GM18909 (cell line): Measurements from ENCODE around the gene ACSL4.
A peak's percentile ranks its signal among the peaks of the same experiment; 100 is the strongest.
"Not testable (repeated sequence)": the region's sequence is repeated elsewhere in the genome, so short reads cannot be mapped to it uniquely, and the experiment has no call there.

ENCODE experiments used
- ATAC-seq: cut with Tn5 transposase; IDR thresholded peaks from one replicate; pipeline ENCODE4 v1.9.1; 2021; ENCODE audit warnings: mild to moderate bottlenecking; ENCODE audit not compliant: unreplicated experiment, poor library complexity

Gene ACSL4

DNA sequence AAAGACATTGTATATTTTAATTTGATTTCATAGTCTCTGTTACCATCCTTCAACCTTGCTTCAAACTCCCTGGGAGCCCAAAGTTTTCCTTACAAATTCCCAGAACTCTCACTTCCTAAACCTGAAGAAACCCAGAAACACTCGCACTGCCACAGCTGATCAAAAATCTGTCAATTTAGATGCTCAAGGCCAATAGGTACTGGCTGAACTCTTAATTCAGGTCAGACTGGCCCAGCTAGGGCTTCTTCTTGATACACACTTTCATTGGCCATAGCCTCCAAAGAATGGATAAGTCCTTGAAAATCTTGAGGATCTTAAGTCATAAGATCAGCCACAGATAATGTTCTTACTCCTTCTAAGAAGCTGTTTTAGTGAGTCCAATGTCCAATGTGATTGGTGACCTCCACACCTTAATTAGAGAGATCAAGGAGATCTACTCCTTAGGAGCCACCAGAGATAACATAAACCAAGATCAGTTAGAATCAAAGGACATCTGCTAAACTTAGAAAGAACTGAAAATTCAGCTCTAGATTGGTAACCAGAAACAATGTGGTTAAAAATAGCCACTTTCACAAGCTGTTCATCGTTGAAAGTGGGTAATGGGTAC is 51.5 kb downstream of the ACSL4 start:
- no peak for ATAC-seq

- no peak for ATAC-seq
These were observed 53.2 kb downstream of the ACSL4 start for GRCh38 chrX:109679820-109680219.

GRCh38 chrX:109672239-109672638 is 60.8 kb downstream of the ACSL4 start:
- ATAC-seq, result no peak

DNA sequence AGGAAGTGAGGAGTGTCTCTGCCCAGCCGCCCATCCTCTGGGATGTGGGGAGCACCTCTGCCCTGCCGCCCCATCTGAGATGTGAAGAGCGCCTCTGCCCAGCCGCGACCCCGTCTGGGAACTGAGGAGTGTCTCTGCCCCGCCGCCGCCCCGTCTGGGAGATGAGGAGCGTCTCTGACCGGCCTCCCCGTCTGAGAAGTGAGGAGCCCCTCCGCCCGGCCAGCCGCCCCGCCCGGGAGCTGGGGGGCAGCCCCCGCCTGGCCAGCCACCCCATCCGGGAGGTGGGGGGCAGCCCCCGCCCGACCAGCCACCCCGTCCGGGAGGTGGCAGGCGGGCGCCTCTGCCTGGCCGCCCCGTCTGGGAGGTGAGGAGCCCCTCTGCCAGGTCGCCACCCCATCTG is 61.9 kb downstream of the ACSL4 start:
- not testable (repeated sequence) for ATAC-seq

DNA sequence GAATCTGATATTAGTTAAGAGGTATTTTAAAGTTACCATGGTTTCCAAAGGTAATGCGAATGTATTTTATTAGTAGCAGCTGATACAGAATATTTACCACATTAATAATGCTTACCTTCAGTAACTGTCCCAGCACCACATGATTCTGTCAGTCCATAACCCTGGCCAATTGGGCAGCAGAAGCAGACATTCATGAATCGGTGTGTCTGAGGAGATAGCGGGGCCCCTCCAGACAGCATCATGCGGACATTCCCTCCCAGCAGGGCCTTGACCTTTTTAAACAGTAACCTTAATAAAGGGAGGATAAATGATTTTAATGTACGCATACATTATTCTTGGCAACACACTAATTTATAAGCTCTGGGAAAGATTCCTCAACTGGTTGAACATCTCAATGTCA is 65.1 kb downstream of the ACSL4 start:
- no peak for ATAC-seq

GRCh38 chrX:109660435-109661143 is 72.5 kb downstream of the ACSL4 start:
- ATAC-seq, result no peak

DNA sequence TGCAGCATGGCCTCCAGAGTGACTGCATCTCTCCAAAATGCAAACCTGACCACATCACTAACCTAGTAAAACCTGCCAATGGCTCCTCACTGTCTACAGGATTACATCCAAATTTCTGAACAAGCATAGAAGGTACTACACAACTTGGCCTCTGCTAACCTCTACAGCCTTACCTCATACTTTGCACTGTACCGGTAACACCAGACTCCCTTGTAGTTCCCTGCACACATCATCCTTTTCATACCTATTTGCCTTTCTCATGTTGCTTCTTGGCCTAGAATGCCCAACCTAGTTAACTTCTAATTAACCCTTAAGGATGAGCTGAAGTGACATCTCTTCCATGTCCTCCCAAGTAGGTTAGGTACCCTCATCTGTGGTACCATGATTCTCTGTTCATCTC is 74.7 kb downstream of the ACSL4 start:
- no peak for ATAC-seq

DNA sequence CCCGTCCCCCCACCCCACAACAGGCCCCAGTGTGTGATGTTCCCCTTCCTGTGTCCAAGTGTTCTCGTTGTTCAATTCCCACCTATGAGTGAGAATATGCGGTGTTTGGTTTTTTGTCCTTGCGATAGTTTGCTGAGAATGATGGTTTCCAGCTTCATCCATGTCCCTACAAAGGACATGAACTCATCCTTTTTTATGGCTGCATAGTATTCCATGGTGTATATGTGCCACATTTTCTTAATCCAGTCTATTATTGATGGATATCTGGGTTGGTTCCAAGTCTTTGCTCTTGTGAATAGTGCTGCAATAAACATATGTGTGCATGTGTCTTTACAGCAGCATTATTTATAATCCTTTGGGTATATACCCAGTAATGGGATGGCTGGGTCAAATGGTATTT is 75.7 kb downstream of the ACSL4 start:
- ATAC-seq, result not testable (repeated sequence)

GRCh38 chrX:109656774-109657173 is 76.3 kb downstream of the ACSL4 start:
- ATAC-seq, result no peak

DNA sequence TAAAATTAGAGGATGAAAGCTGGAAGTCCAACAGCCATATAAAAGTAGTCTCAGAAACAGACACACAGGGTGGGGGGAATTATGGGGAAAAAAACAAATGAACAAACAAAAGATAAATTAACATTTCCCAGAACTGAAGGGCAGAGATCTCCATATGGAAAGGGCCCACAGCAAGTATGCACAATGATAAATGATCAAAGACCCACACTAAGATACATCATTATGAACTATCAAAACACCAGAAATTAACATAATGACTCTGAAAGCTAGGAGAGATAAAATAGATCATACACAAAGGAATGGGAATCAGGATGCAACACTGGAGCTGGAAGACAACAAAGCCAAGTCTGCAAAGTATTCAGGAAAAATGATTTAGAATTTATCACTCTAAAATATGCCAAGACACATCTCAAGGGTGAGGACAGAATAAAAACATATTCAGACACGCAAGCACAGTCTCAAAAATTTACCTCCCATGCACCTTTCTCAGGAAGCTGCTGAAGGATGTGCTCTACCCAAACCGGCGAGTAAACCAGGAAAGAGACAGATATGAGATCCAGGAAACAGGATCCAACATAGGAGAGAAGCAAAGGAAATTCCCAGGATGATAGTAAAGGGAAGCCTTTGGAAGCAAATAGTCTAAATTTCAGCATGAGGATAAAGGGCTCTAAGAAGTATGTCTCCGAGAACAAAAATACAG is 77.4 kb downstream of the ACSL4 start:
- no peak for ATAC-seq

- no peak for ATAC-seq
These were observed 78.4 kb downstream of the ACSL4 start for GRCh38 chrX:109654516-109655109.

- not testable (repeated sequence) for ATAC-seq
These were observed 88.4 kb downstream of the ACSL4 start for GRCh38 chrX:109644671-109645070.

DNA sequence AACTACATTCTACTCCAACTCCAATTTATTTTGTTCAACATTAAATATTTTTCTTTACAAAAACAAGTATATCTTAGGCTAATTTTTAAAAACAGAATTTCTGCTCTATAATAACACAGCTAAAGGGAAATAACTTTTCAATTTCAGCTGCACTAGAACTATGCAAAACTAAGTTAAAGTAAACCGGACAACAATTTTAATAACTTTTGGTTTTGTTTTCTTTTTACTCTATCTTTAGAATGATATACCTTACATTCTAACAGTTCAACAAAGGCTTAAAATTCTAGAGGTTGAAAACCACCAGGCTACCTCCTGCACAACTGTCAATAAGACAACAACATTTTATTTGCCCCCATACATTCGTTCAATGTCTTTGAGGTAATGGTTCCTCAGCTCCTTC is 89.4 kb downstream of the ACSL4 start:
- no peak for ATAC-seq

- no peak for ATAC-seq
These were observed 94.9 kb downstream of the ACSL4 start for GRCh38 chrX:109638158-109638557.

- ATAC-seq, result not testable (repeated sequence)
These were observed 95.6 kb downstream of the ACSL4 start for GRCh38 chrX:109637477-109637876.

DNA sequence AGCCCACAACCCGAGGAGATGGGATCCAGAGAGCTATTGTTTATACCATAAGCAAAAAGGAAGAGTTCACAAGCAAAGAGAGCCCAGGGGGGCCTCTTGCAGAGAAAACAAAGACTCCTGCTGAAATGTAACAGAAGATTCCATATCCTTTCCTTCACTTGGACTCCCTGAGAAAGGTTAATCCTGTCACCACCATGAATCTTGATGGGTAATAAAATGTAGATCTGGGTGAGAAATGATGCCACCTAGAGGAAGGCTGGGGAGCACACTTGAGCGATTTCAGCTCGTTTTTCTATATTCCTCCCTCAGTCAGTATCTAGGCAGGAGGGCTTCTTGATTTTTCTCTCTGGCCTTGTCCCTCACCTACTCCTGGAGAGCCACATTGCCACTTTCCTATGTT is 97.9 kb downstream of the ACSL4 start:
- ATAC-seq, result peak; percentile 58

DNA sequence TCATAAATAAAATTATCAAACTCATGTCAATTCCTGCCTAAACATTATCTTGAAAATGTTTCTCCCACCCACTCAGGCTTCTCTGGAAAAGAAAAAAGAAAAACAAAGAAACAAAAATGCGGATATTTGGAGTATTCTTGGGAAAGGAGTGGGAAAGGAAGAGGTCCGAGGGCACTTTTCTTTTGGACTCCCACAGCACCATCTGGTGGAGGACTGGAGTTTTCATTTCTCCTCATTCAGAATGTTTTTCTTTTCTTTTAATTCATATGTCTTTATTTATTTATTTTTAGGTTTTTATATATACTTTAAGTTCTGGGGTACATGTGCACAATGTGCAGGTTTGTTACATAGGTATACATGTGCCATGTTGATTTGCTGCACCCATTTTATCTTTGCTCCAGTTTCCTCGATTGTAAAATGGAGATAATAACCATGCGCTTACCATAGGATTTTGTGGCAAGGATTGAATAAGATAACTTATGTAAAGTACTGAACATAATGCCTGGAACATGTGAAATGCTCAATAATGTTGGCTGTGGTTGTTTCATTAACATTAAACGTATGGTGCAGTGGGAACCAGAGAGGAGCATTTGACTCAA is 100.1 kb downstream of the ACSL4 start:
- no peak for ATAC-seq

DNA sequence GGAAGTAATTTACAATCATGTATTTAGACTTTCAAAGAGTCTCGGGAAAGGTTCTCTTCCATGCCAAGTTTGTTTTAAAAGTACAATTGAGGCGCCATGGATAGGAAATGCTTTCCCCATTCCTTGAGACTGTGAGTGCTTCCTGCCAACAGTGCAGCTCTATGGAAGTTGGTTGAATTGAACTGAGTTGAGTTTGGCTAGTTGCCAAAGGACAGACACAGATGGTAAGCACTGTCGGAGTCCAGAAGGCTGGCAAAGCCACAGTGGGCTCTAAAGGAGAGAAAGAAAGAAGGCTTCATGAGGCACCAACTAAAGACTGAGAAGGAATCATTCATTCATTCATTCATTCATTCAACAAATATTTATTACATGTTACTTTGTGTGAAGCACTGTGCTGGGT is 103.7 kb downstream of the ACSL4 start:
- no peak for ATAC-seq

GRCh38 chrX:109626637-109627036 is 106.4 kb downstream of the ACSL4 start:
- no peak for ATAC-seq

DNA sequence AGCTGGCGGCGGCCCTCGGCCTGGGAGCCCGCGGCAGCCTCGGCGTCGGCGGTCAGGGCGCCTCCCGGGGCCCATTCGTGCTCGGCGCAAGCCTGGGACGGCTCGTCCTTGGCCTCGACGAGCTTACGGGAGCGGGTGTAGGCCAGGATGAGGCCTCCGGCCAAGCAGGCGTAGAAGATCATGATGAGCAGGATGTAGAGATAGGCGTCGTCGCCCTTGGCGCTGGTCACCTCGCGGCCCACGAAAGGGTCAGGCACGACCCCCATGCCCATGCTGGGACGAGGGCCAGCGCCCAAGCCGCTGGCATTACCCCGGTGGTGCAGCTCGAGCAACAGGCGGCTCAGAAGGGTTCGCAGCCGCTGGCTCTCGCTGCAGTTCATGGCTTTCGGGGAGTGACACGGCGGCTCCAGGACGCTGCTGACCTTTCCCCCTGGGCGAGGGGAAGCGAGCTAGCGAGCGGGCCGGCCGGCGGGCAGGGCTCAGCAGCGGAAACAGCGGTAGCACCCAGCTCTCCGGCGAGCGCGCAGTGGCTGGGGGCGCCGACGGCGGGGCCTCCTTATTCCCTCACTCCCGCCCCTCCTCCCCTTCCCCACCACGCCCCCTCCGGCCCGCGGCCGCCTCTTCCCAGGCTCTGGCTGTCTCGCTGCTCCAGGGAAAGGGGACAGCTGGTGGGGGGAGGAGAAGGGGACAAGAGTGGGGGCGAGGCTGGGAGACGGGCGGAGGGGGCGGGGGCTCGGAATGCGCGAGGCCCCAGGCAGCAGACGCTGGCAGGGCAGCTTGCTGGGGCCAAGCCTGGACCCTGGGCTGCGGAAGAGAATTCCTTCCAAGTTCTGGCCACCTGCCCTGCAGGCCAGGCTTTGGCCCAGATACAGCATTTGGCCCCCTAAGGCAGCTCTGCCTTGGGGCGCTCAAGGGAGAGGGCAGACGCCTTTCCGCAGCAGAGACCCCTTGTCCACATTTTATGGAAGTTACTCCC is 108.1 kb downstream of the ACSL4 start, which contains the start of gene KCNE5:
Gene KCNE5, minus strand, starts transcription at position 532 of the 976 bp plus-strand sequence. Its CDS starts 152 bp downstream, at position 380.
- no peak for ATAC-seq
